PC-3 (cell line): ENCODE data around the gene ARNT2.

Source experiments
- EZH2 ChIP-seq: fragments of 300-600 bp; sonication (generic); IDR thresholded peaks from one replicate; pipeline ENCODE4 v1.6.1; 2017; ENCODE audit warnings: antibody characterized with exemption, mild to moderate bottlenecking, low read length; ENCODE audit not compliant: unreplicated experiment
- EZH2phosphoT487 ChIP-seq: fragments of 300-600 bp; sonication (generic); IDR thresholded peaks from 2 replicates; pipeline ENCODE4 v1.6.1; 2018; ENCODE audit warnings: mild to moderate bottlenecking, antibody characterized with exemption, low read length, borderline replicate concordance
- TF ChIP-seq, protein P1 (sequence below): fragments of 300-600 bp; sonication (generic); conservative IDR thresholded peaks from 2 replicates; pipeline ENCODE4 v1.5.1; 2017; ENCODE audit warnings: antibody characterized with exemption, low read depth, mild to moderate bottlenecking, low read length

DNA sequence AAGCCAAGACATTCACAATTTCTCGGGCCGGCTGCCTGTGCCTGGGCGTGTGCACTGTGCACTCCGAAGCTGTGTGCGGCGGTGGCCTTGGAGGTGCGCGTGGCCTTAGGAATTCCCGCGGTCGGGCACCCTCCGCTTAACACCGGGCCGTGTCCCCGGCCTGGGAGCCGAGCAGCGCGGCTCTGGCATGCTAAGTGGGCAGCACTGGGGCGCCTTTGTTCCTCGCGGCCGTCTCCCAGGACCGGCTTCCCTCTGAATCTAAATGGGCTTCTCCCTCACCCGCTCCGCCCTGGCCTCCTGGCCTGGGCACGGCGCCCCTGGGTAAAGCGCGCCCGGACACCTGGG lies 498 bp upstream of the ARNT2 start:
- TF ChIP-seq, protein P1, sequence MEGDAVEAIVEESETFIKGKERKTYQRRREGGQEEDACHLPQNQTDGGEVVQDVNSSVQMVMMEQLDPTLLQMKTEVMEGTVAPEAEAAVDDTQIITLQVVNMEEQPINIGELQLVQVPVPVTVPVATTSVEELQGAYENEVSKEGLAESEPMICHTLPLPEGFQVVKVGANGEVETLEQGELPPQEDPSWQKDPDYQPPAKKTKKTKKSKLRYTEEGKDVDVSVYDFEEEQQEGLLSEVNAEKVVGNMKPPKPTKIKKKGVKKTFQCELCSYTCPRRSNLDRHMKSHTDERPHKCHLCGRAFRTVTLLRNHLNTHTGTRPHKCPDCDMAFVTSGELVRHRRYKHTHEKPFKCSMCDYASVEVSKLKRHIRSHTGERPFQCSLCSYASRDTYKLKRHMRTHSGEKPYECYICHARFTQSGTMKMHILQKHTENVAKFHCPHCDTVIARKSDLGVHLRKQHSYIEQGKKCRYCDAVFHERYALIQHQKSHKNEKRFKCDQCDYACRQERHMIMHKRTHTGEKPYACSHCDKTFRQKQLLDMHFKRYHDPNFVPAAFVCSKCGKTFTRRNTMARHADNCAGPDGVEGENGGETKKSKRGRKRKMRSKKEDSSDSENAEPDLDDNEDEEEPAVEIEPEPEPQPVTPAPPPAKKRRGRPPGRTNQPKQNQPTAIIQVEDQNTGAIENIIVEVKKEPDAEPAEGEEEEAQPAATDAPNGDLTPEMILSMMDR: no peak
- TF ChIP-seq EZH2phosphoT487: peak; percentile 58; the same call in 1 of the 2 replicates
- peak; percentile 70 for TF ChIP-seq EZH2
